PFSK-1 (cell line): ENCODE measurements around the gene SORCS1.

Source experiments
- FOXP2 ChIP-seq: optimal IDR thresholded peaks from 2 replicates; pipeline ENCODE3; 2011; ENCODE audit warnings: borderline replicate concordance, control low read depth, inconsistent platforms; ENCODE audit not compliant: insufficient read depth; ENCODE audit errors: extremely low read length, extremely low read depth
- POLR2AphosphoS5 ChIP-seq: IDR thresholded peaks from 2 replicates; pipeline ENCODE4 v1.6.1; 2012; ENCODE audit warnings: low read depth, mild to moderate bottlenecking, control low read depth, low read length, moderate library complexity
- SIN3A ChIP-seq: IDR thresholded peaks from 2 replicates; pipeline ENCODE4 v1.6.1; 2012; ENCODE audit warnings: mild to moderate bottlenecking, low read length, moderate library complexity, borderline replicate concordance; ENCODE audit not compliant: insufficient read depth
- TAF1 ChIP-seq: IDR thresholded peaks from 2 replicates; pipeline ENCODE4 v1.6.1; 2012; ENCODE audit warnings: low read length, control low read depth, borderline replicate concordance; ENCODE audit not compliant: insufficient read depth
- TF ChIP-seq, protein P1 (sequence below), 2 experiments: IDR thresholded peaks; 2 replicates each; pipeline versions ENCODE4 v1.6.1 to v1.8.0; 2011 to 2012; ENCODE audit warnings: low read depth in 2 of 2, low read length in 2 of 2, control low read depth in 1 of 2, inconsistent platforms in 1 of 2, mild to moderate bottlenecking in 1 of 2, moderate library complexity in 1 of 2; ENCODE audit not compliant: insufficient read depth in 1 of 2

SORCS1 gene

DNA sequence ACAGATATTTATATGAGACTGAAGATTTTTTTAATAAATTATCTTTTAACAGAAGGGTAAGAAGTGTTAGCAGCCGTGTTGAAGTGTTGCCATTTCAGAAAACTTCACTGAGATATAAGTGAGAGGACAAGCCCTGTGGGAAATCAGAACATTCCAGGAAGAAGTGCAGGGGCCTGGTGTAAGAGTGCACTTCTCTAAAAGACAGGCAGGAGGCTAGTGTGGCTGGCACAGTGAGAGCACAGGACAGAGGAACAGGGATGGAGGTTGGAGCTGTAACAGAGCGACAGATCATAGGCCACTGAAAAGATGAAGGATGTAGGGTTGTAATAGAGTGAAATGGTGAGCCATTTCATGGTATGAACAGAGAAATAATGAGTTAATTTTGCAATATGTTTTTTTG is 608.9 kb downstream of the SORCS1 start:
- TF ChIP-seq, protein P1, sequence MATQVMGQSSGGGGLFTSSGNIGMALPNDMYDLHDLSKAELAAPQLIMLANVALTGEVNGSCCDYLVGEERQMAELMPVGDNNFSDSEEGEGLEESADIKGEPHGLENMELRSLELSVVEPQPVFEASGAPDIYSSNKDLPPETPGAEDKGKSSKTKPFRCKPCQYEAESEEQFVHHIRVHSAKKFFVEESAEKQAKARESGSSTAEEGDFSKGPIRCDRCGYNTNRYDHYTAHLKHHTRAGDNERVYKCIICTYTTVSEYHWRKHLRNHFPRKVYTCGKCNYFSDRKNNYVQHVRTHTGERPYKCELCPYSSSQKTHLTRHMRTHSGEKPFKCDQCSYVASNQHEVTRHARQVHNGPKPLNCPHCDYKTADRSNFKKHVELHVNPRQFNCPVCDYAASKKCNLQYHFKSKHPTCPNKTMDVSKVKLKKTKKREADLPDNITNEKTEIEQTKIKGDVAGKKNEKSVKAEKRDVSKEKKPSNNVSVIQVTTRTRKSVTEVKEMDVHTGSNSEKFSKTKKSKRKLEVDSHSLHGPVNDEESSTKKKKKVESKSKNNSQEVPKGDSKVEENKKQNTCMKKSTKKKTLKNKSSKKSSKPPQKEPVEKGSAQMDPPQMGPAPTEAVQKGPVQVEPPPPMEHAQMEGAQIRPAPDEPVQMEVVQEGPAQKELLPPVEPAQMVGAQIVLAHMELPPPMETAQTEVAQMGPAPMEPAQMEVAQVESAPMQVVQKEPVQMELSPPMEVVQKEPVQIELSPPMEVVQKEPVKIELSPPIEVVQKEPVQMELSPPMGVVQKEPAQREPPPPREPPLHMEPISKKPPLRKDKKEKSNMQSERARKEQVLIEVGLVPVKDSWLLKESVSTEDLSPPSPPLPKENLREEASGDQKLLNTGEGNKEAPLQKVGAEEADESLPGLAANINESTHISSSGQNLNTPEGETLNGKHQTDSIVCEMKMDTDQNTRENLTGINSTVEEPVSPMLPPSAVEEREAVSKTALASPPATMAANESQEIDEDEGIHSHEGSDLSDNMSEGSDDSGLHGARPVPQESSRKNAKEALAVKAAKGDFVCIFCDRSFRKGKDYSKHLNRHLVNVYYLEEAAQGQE (IDR thresholded peaks at IDR 0.05; ENCODE audit: insufficient read depth in 1 of 2, low read depth in 2 of 2, low read length in 2 of 2): no peak
- TF ChIP-seq FOXP2 (no peak), POLR2AphosphoS5 (no peak), SIN3A (no peak), TAF1 (no peak)

DNA sequence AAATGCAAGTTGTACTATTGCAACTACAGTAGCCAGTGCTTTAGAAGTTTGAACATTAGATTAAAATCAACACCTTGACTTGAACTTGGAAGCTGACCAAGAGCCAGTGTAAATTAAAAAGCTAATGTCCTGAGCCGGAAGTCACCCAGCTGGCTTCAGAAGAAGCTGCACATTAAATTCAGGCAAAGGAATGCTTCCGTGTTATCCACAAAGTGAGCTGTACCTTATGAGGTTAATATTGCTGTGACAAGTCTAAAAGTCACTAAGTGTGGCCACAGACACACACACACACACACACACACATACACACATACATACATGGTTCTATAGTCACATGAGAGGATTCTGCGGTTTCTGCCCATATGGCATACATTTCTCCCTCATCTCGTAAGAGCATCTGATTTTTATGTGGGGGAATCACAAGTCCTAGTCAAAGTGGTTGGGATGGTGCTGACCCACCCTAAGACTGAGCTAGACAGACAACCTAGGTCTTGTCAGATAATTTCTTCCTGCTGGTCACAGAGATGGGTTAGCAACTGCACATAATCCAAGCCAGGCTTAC is 612.9 kb downstream of the SORCS1 start:
- TF ChIP-seq, protein P1 (IDR thresholded peaks at IDR 0.05; ENCODE audit: insufficient read depth in 1 of 2, low read depth in 2 of 2, low read length in 2 of 2): no peak
- TF ChIP-seq POLR2AphosphoS5 (no peak), SIN3A (no peak), FOXP2 (no peak)

DNA sequence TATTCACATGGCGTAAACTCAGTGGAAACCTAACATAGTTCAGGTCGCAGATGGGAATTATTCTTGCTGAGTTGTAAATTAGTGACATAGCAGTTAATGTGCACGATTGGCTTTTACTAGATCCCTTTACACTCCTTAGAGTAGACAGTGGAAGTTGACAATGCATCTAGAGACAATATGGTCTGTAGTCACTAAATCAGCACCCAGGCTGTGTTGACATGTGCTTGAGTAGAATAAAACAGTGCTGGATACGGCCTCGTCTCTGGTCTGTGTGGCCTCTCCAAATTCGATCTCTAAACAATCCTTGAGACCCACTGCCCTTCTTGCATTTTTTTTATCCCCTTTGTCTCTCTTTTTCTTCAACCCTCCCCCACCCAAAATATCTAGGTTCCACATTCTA is 615.7 kb downstream of the SORCS1 start:
- TF ChIP-seq, protein P1 (IDR thresholded peaks at IDR 0.05; ENCODE audit: insufficient read depth in 1 of 2, low read depth in 2 of 2, low read length in 2 of 2): no peak
- TF ChIP-seq POLR2AphosphoS5: no peak
- no peak for TF ChIP-seq FOXP2
- no peak for TF ChIP-seq TAF1
- no peak for TF ChIP-seq SIN3A

DNA sequence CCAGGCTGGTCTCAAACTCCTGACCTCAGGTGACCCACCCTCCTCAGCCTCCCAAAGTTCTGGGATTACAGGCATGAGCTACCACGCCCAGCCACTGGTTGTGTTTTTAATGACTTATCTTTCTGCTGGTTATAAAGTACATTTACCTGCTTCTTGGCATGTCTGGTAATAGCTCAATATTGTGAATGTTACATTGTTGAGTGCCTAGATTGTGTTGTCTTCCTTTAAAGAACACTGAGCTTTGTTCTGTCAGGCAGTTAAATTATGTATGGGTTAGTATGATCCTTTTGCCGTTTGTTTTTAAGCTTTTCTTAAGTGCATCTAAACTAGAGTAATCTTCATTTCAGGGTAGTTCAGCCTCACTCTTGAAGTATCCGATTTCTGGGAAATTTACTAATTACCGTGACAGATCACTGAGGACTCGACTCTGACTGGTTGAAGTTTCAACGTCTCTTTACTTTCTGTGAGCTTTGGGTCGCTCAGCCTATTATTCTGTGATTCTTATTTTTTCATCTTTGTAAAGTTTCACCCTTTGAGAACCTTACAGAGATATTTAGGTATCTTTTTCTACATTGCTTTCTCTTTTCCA is 617.4 kb downstream of the SORCS1 start:
- TF ChIP-seq TAF1 (no peak), POLR2AphosphoS5 (no peak), SIN3A (no peak), FOXP2 (no peak)
- TF ChIP-seq, protein P1 (IDR thresholded peaks at IDR 0.05; ENCODE audit: insufficient read depth in 1 of 2, low read depth in 2 of 2, low read length in 2 of 2): no peak
